Fibroblast of lung (primary cell): ENCODE results near the gene C6orf163. TPM values are rescaled to one million over a fixed set of nuclear protein-coding genes. Genes with fewer than 3 reads are reported as not detected.

Source experiments
- DNase-seq, 2 donors: peaks; one replicate each; pipeline versions ENCODE4 v3.0.0 to v3.0.0-alpha.2; 2010; ENCODE audit warnings: low read depth in 2 of 2
- H2AFZ ChIP-seq: 2 replicates; pipeline ENCODE4 v1.5.1; 2012; ENCODE audit warnings: low read length, control low read depth, inconsistent platforms
- H3K27ac ChIP-seq: 2 replicates; pipeline ENCODE4 v1.5.1; 2011; ENCODE audit warnings: low read length, control low read depth; ENCODE audit not compliant: insufficient read depth
- H3K27me3 ChIP-seq: 2 replicates; pipeline ENCODE4 v1.5.1; 2011; ENCODE audit warnings: mild to moderate bottlenecking, low read length; ENCODE audit not compliant: control insufficient read depth, insufficient read depth
- H3K36me3 ChIP-seq: 2 replicates; pipeline ENCODE4 v1.5.1; 2011; ENCODE audit warnings: low read length; ENCODE audit not compliant: control insufficient read depth, insufficient read depth
- H3K4me1 ChIP-seq: 2 replicates; pipeline ENCODE4 v1.5.1; 2011; ENCODE audit warnings: low read length; ENCODE audit not compliant: control insufficient read depth, insufficient read depth; ENCODE audit errors: extremely low read depth
- H3K4me2 ChIP-seq: 2 replicates; pipeline ENCODE4 v1.5.1; 2011; ENCODE audit warnings: low read length, control low read depth; ENCODE audit not compliant: insufficient read depth; ENCODE audit errors: extremely low read depth
- H3K4me3 ChIP-seq, 4 experiments: fragments of 200-600 bp in 1 of 4; sonication (generic) in 1 of 4; replicated peaks in 1 of 4; 2 replicates each; pipeline ENCODE4 v1.5.1; 2011 to 2016; ENCODE audit warnings: low read length in 4 of 4, low read depth in 3 of 4, mild to moderate bottlenecking in 3 of 4, control low read depth in 2 of 4, inconsistent platforms in 1 of 4, mixed read lengths in 1 of 4; ENCODE audit not compliant: insufficient read depth in 1 of 4; ENCODE audit errors: control extremely low read depth in 1 of 4
- H3K79me2 ChIP-seq: 2 replicates; pipeline ENCODE4 v1.5.1; 2012; ENCODE audit warnings: mild to moderate bottlenecking, low read length, inconsistent platforms; ENCODE audit not compliant: control insufficient read depth, insufficient read depth
- H3K9ac ChIP-seq: 2 replicates; pipeline ENCODE4 v1.5.1; 2011; ENCODE audit warnings: mild to moderate bottlenecking, low read length, control low read depth; ENCODE audit not compliant: insufficient read depth
- H3K9me3 ChIP-seq: 2 replicates; pipeline ENCODE4 v1.5.1; 2012; ENCODE audit warnings: low read depth, low read length; ENCODE audit not compliant: control insufficient read depth, insufficient read depth
- H4K20me1 ChIP-seq: 2 replicates; pipeline ENCODE4 v1.5.1; 2011; ENCODE audit warnings: low read length; ENCODE audit not compliant: control insufficient read depth, insufficient read depth; ENCODE audit errors: extremely low read depth
- CTCF ChIP-seq, 2 donors: IDR thresholded peaks in 1 of 2; conservative IDR thresholded peaks in 1 of 2; 1 replicate in 1 of 2; 2 replicates in 1 of 2; pipeline ENCODE4 v1.5.1; 2011 to 2012; ENCODE audit warnings: low read length in 2 of 2, control low read depth in 1 of 2, inconsistent platforms in 1 of 2, low read depth in 1 of 2, mild to moderate bottlenecking in 1 of 2
- EZH2 ChIP-seq: IDR thresholded peaks from 2 replicates; pipeline ENCODE4 v1.5.1; 2012; ENCODE audit warnings: low read length, control low read depth, mild to moderate bottlenecking; ENCODE audit errors: missing control alignments
- polyA plus RNA-seq, 2 donors: library from polyadenylated mRNA; depleted of rRNA in 1 of 2; stranded (reverse) in 1 of 2; unstranded in 1 of 2; fragments of >200 nt; gene quantifications; 2 replicates each; pipeline ENCODE4 v1.2.1, GENCODE V29; 2011 to 2012; ENCODE audit warnings: missing spikeins in 1 of 2
- total RNA-seq: library from RNA; depleted of rRNA; stranded (reverse); fragments of >200 nt; gene quantifications from 2 replicates; pipeline ENCODE4 v1.2.1, GENCODE V29; 2014

Gene C6orf163
- total and polyA plus RNA-seq, 2 donors (not counting 1 experiment from before 2014, with no cell fraction given), result 0.33 to 2.8 TPM

GRCh38 chr6:87351583-87351982 lies 7.0 kb downstream of the C6orf163 start:
- no peak overlapping the region for H2AFZ ChIP-seq
- H3K27me3 ChIP-seq, result no peaks in the 10 kb centered on the region
- H3K9me3 ChIP-seq, result no peaks in the 10 kb centered on the region
- TF ChIP-seq EZH2 (no peak), CTCF (conservative IDR thresholded peaks at IDR 0.05 in 1 of 2, IDR thresholded peaks at IDR 0.05 in 1 of 2; ENCODE audit: low read depth in 1 of 2, low read length in 2 of 2) (no peak)
- H3K4me2 ChIP-seq, result no peak overlapping the region
- H3K9ac ChIP-seq, result no peak overlapping the region
- no peaks in the 10 kb centered on the region for H4K20me1 ChIP-seq
- H3K79me2 ChIP-seq, result no peaks in the 10 kb centered on the region
- no peak overlapping the region for H3K27ac ChIP-seq
- no peak overlapping the region for H3K4me3 ChIP-seq
- DNase-seq, result no peak
- H3K4me1 ChIP-seq, result no peaks in the 10 kb centered on the region
- H3K36me3 ChIP-seq, result no peaks in the 10 kb centered on the region

- Histone ChIP-seq H3K79me2 (no peaks in the 10 kb centered on the region), H3K4me2 (no peak overlapping the region)
Measured at GRCh38 chr6:87356181-87356580, 11.6 kb downstream of the C6orf163 start.

GRCh38 chr6:87357479-87358196 lies 13.0 kb downstream of the C6orf163 start:
- no peaks in the 10 kb centered on the region for H3K27me3 ChIP-seq
- H3K4me2 ChIP-seq, result no peak overlapping the region
- no peak overlapping the region for H3K27ac ChIP-seq
- no peaks in the 10 kb centered on the region for H3K4me1 ChIP-seq
- no peaks in the 10 kb centered on the region for H3K36me3 ChIP-seq
- H3K79me2 ChIP-seq, result no peaks in the 10 kb centered on the region
- no peaks in the 10 kb centered on the region for H4K20me1 ChIP-seq
- H3K4me3 ChIP-seq, result no peak overlapping the region
- TF ChIP-seq CTCF (conservative IDR thresholded peaks at IDR 0.05 in 1 of 2, IDR thresholded peaks at IDR 0.05 in 1 of 2; ENCODE audit: low read depth in 1 of 2, low read length in 2 of 2) (no peak), EZH2 (no peak)
- no peaks in the 10 kb centered on the region for H3K9me3 ChIP-seq
- no peak for DNase-seq
- H2AFZ ChIP-seq, result no peak overlapping the region
- no peak overlapping the region for H3K9ac ChIP-seq

More at GRCh38 chr6:87356181-87356580, 11.6 kb downstream of the C6orf163 start:
- Histone ChIP-seq H3K27ac (no peak overlapping the region), H3K9ac (no peak overlapping the region), H3K4me1 (no peaks in the 10 kb centered on the region), H3K9me3 (no peaks in the 10 kb centered on the region), H3K27me3 (no peaks in the 10 kb centered on the region), H3K4me3 (no peak overlapping the region), H4K20me1 (no peaks in the 10 kb centered on the region), H2AFZ (no peak overlapping the region), H3K36me3 (no peaks in the 10 kb centered on the region)
- TF ChIP-seq CTCF (conservative IDR thresholded peaks at IDR 0.05 in 1 of 2, IDR thresholded peaks at IDR 0.05 in 1 of 2; ENCODE audit: low read depth in 1 of 2, low read length in 2 of 2), result no peak
- TF ChIP-seq EZH2, result no peak
- no peak for DNase-seq
